T-helper 1 cell treated with Interleukin-12 subunit alpha and Interleukin-12 subunit beta and Interleukin-4 antibody, amounts not matched to agents 30 μg/mL and 1 μg/mL, for 36 hours (primary cell): ENCODE data around the gene AOC1.
"Not testable (repeated sequence)": the region's sequence is repeated elsewhere in the genome, so short reads cannot be mapped to it uniquely, and the experiment has no call there.

Source experiments
- H3K27ac Mint-ChIP-seq: one replicate; pipeline ENCODE4 v1.8.0; 2021; ENCODE audit warnings: mild to moderate bottlenecking, mixed read lengths
- H3K27me3 Mint-ChIP-seq: one replicate; pipeline ENCODE4 v1.8.0; 2021; ENCODE audit warnings: low read depth, mixed read lengths
- H3K36me3 Mint-ChIP-seq: one replicate; pipeline ENCODE4 v1.8.0; 2021; ENCODE audit warnings: low read depth, mixed read lengths
- H3K4me1 Mint-ChIP-seq: one replicate; pipeline ENCODE4 v1.8.0; 2021; ENCODE audit warnings: low read depth, mixed read lengths
- H3K4me3 Mint-ChIP-seq: one replicate; pipeline ENCODE4 v1.8.0; 2021; ENCODE audit warnings: mild to moderate bottlenecking, moderate library complexity, mixed read lengths
- H3K9me3 Mint-ChIP-seq: one replicate; pipeline ENCODE4 v1.8.0; 2021; ENCODE audit warnings: mixed read lengths

AOC1 gene, protein sequence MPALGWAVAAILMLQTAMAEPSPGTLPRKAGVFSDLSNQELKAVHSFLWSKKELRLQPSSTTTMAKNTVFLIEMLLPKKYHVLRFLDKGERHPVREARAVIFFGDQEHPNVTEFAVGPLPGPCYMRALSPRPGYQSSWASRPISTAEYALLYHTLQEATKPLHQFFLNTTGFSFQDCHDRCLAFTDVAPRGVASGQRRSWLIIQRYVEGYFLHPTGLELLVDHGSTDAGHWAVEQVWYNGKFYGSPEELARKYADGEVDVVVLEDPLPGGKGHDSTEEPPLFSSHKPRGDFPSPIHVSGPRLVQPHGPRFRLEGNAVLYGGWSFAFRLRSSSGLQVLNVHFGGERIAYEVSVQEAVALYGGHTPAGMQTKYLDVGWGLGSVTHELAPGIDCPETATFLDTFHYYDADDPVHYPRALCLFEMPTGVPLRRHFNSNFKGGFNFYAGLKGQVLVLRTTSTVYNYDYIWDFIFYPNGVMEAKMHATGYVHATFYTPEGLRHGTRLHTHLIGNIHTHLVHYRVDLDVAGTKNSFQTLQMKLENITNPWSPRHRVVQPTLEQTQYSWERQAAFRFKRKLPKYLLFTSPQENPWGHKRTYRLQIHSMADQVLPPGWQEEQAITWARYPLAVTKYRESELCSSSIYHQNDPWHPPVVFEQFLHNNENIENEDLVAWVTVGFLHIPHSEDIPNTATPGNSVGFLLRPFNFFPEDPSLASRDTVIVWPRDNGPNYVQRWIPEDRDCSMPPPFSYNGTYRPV

DNA sequence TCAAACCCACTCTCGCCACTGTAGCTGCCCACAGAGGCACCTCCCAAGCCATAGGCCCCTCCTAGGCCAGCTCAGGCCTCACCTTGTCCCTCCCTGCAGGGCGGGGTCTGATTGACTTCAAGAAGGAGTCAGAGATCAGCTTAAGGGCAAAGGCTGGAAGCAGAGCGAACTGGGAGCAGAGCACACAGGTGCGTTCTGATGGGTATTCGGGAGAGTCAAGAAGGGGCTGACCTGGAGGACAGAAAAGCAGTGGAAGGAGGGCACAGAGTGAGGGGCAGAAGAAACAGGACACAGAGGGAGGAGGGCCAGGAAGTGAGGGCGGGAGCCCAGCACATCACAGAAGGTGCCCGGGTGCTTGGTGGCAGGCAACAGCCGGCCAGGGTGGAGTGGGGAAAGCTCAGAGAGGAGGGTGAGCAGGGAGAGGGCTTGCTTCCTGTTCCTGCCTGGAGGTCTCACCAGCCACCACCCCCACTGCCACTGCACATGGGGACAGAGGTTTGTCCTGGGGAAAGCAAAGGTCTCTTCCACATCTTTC is at the start of gene AOC1:
Gene AOC1, plus strand, starts transcription at position 147 of the 535 bp plus-strand sequence. CDS start 3,954 bp downstream, outside the sequence.
- no peak within 1 kb of the TSS for H3K4me3 Mint-ChIP-seq
- H3K36me3 Mint-ChIP-seq, result no peaks in the 10 kb centered on the region
- H3K4me1 Mint-ChIP-seq, result no peaks in the 10 kb centered on the region
- H3K27ac Mint-ChIP-seq, result no peak within 1 kb of the TSS
- H3K27me3 Mint-ChIP-seq, result peaks cover 15% of the 10 kb centered on the region
- H3K9me3 Mint-ChIP-seq, result no peaks in the 10 kb centered on the region

DNA sequence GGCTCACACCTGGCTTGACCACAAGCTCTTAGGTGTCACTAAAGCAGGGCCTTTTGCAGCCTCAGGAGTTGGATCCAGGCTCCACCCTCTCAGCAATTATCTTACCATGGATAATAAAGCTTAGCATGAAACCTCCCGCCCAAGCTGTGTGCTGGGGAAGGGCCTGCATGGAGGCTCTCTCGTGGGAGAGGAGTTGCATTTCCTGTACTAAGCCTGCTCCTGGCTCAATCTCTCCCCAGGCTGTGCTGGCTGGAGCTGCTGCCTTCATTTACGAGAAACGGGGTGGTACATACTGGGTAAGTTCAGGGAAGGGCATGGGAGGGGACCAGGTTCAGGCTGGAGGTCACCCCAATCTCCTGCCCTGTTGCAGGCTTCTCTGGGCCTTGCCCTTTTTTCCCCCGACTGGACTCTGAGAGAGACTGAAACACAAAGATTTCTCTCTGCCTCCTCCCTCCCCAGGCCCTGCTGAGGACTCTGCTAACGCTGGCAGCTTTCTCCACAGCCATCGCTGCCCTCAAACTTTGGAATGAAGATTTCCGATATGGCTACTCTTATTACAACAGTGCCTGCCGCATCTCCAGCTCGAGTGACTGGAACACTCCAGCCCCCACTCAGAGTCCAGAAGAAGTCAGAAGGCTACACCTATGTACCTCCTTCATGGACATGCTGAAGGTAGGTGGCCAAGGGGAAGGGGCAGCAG is 49.0 kb upstream of the AOC1 start:
- H3K9me3 Mint-ChIP-seq, result no peaks in the 10 kb centered on the region
- H3K4me3 Mint-ChIP-seq, result no peak overlapping the region
- peaks cover 1% of the 10 kb centered on the region for H3K4me1 Mint-ChIP-seq
- H3K27ac Mint-ChIP-seq, result no peak overlapping the region
- H3K36me3 Mint-ChIP-seq, result peaks cover 4% of the 10 kb centered on the region
- H3K27me3 Mint-ChIP-seq, result peaks cover 44% of the 10 kb centered on the region

DNA sequence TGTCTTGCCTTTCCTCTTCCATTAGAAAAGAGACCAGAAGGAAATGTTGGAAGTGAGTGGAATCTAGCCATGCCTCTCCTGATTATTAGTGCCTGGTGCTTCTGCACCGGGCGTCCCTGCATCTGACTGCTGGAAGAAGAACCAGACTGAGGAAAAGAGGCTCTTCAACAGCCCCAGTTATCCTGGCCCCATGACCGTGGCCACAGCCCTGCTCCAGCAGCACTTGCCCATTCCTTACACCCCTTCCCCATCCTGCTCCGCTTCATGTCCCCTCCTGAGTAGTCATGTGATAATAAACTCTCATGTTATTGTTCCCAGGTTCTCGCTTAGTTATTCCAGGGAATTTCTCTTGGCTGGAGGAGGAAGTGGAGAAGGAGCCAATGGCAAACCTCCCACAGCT is 47.5 kb upstream of the AOC1 start:
- peaks cover 4% of the 10 kb centered on the region for H3K36me3 Mint-ChIP-seq
- no peak overlapping the region for H3K27ac Mint-ChIP-seq
- H3K9me3 Mint-ChIP-seq, result no peaks in the 10 kb centered on the region
- no peak overlapping the region for H3K4me3 Mint-ChIP-seq
- peaks cover 42% of the 10 kb centered on the region for H3K27me3 Mint-ChIP-seq
- H3K4me1 Mint-ChIP-seq, result peaks cover 1% of the 10 kb centered on the region

DNA sequence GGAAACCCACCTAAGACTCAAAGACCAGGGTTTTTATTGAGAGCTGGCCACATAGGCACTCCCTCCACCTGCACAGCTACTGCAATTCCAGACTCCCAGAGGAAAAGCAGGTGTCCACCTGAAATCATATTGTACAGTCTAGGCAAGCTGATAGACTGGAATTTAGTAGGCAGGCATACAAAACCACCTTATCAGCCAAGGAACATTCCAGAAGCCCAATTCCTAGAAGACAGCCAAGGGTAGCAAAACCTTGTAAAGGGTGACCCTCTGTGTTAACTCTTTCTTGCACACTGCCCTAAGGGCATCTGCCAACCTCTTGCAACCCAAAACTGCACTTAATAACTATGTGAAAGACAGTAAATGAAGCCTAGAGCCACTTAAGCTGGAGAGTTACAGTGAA is 46.5 kb upstream of the AOC1 start:
- H3K36me3 Mint-ChIP-seq, result peaks cover 4% of the 10 kb centered on the region
- H3K4me3 Mint-ChIP-seq, result no peak overlapping the region
- no peaks in the 10 kb centered on the region for H3K9me3 Mint-ChIP-seq
- no peak overlapping the region for H3K27ac Mint-ChIP-seq
- peaks cover 1% of the 10 kb centered on the region for H3K4me1 Mint-ChIP-seq
- H3K27me3 Mint-ChIP-seq, result peaks cover 53% of the 10 kb centered on the region

DNA sequence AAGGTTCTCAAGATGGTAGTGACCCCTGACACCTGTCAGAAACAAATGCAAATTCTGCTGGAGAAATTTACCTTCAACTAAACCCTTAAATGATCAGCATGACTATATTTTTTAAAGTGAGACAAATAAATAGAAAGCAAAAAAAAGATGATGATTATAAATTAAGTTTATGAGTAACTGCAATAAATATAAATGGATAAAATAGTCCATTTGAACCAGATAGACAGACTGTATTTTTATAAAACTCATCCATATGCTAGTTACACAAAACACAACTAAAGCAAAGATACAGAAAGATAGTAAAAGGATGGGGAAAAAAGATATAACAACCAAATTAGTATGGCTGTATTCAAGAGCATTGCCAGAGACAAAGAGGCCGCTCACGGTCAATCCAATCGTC is 45.9 kb upstream of the AOC1 start:
- peaks cover 1% of the 10 kb centered on the region for H3K4me1 Mint-ChIP-seq
- no peaks in the 10 kb centered on the region for H3K9me3 Mint-ChIP-seq
- H3K27ac Mint-ChIP-seq, result no peak overlapping the region
- no peak overlapping the region for H3K4me3 Mint-ChIP-seq
- H3K36me3 Mint-ChIP-seq, result peaks cover 4% of the 10 kb centered on the region
- peaks cover 53% of the 10 kb centered on the region for H3K27me3 Mint-ChIP-seq

DNA sequence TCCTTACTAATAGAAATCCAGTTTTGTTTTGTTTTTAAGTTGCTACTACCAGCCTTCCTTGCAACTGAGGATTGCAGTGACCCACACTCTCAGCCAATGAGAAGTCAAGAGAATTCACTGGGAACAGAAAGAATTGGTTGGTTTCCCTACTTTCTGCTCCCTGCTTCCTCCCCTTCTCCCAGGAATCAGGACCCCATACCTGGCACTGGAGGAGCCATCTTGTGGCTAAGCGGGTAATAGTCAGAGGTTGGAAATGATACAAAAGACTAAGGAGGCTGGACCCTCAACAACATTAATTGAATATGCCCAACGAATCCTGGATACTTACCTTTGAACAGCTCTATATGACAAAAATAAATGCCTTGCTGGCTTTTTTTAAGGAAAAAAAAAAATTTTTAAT is 45.5 kb upstream of the AOC1 start:
- no peak overlapping the region for H3K4me3 Mint-ChIP-seq
- H3K27me3 Mint-ChIP-seq, result peaks cover 53% of the 10 kb centered on the region
- no peaks in the 10 kb centered on the region for H3K9me3 Mint-ChIP-seq
- H3K36me3 Mint-ChIP-seq, result peaks cover 1% of the 10 kb centered on the region
- peaks cover under 1% of the 10 kb centered on the region for H3K4me1 Mint-ChIP-seq
- H3K27ac Mint-ChIP-seq, result no peak overlapping the region

DNA sequence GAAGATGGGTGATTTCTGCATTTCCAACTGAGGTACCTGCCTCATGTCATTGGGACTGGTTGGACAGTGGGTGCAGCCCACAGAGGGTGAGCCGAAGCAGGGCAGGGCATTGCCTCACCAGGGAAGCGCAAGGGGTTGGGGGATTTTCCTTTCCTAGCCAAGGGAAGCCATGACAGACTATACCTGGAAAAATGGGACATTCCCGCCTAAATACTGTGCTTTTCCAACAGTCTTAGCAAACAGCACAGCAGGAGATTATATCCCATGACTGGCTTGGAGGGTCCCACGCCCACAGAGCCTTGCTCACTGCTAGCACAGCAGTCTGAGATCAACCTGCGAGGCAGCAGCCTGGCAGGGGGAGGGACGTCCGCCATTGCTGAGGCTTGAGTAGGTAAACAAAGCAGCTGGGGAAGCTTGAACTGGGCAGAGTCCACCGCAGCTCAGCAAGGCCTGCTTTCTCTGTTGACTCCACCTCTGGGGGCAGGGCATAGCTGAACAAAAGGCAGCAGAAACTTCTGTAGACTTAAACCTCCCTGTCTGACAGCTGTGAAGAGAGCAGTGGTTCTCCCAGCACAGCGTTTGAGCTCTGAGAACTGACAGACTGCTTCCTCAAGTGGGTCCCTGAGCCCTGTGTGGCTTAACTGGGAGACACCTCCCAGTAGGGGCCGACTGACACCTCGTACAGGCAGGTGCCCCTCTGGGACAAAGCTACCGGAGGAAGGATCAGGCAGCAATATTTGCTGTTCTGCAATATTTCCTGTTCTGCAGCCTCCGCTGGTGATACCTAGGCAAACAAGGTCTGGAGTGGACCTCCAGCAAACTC is 44.5 kb upstream of the AOC1 start:
- H3K4me3 Mint-ChIP-seq, H3K36me3 Mint-ChIP-seq, H3K27ac Mint-ChIP-seq, H3K9me3 Mint-ChIP-seq, H3K4me1 Mint-ChIP-seq: not testable (repeated sequence)
- peaks cover 49% of the 10 kb centered on the region for H3K27me3 Mint-ChIP-seq

DNA sequence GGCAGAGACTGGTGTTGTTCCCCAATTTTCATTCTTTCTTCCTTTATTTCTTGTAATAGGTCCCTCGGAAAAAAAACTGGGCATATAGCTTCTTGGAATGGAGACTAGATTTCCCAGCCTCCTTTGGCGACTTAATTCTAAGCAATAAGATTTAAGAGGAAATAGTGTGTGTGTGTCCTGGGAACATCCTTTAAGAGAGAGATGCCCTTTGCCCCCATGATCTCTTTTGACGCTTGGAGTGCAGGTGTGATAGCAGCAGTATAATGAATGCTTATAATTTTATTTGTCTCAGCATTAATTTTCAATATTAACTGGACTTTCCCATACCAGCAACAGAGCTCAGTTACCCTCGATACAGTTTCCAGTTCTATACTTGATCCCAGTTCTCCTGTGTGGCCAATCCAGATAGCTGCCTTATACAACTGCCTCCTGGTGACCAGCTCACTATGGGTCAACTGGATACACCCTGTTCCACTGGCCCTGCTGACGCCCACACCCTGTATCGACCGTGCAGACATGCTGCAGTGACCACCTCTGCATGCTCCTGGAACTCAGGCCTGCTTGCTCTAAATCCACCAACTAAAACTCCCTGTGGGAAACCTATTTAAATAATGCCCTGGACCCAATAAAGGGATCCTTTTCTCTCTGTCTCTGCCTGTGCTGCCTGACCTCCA is 37.9 kb upstream of the AOC1 start:
- Mint-ChIP-seq H3K4me1 (no peaks in the 10 kb centered on the region), H3K36me3 (no peaks in the 10 kb centered on the region), H3K4me3 (no peak overlapping the region), H3K9me3 (peaks cover 13% of the 10 kb centered on the region), H3K27me3 (peaks cover 61% of the 10 kb centered on the region), H3K27ac (no peak overlapping the region)

DNA sequence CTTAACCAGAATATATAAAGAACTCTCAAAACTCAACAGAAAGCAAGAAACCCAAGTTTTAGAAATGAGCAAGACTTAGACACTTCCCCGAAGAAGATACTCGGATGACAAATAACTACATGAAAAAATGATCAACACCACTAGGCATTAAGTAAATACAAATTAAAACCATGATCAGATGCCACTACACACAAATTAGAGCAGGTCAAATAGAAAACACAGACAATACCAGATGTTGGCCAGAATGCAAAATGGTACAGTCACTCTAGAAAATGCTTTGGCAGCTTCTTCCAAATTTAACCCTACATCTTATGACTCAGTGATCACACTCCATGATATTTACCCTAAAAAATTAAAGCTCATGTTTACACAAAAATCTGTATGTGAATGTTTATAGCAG is 33.3 kb upstream of the AOC1 start:
- Mint-ChIP-seq H3K4me3 (no peak overlapping the region), H3K9me3 (peaks cover 13% of the 10 kb centered on the region), H3K27ac (no peak overlapping the region), H3K27me3 (peaks cover 53% of the 10 kb centered on the region), H3K36me3 (no peaks in the 10 kb centered on the region), H3K4me1 (no peaks in the 10 kb centered on the region)

DNA sequence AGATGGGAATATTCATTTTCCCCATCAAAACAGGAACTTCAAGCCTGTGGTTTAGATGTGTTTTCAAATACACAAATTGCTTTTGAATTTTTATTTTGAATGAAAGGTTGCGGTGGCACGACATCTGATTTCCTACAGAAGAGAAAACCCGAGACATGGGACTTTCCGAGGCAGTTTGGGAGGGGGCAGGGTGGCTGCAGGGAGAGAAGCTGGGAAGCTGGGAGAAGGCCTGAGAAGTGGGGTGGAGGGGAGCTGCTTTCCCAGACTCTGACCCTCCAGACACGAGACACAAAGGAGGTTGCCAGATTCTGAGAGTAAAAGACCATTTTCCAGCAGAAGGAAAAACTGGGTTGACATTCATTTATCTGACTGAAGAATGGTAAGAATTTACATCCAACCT is 32.2 kb upstream of the AOC1 start:
- Mint-ChIP-seq H3K27me3 (peaks cover 53% of the 10 kb centered on the region), H3K27ac (no peak overlapping the region), H3K4me1 (no peaks in the 10 kb centered on the region), H3K4me3 (no peak overlapping the region), H3K36me3 (no peaks in the 10 kb centered on the region), H3K9me3 (peaks cover 13% of the 10 kb centered on the region)

DNA sequence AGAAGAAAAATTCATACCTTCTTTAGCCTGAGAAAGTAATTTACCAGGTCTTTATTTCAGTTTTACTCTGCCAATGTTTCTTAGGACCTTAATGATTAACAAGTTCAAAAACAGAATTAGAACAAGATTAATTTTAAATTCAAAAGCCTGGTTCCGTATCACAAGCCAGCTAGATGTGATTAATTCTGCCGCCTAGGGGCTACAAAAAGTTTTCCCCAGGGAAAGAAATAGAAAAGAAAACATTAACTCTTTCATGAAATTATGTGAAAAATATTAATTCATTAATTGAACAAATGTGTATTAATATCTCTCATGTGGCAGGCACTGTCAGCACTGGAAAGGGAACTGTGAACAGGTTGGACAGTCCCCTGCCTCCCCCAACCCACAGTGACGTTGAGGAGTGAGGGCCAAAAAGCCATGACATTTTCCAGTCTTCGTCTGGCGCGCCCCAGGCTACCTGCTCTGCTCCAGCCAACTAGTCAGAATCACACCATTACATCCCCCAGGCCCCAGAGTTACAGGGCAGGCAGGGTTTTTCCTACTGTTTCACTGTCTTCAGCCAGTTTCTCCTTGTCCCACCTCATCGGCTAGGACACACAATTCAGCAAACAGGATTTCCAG is 31.6 kb upstream of the AOC1 start:
- no peak overlapping the region for H3K27ac Mint-ChIP-seq
- no peak overlapping the region for H3K4me3 Mint-ChIP-seq
- no peaks in the 10 kb centered on the region for H3K36me3 Mint-ChIP-seq
- peaks cover 54% of the 10 kb centered on the region for H3K27me3 Mint-ChIP-seq
- peaks cover 11% of the 10 kb centered on the region for H3K9me3 Mint-ChIP-seq
- H3K4me1 Mint-ChIP-seq, result no peaks in the 10 kb centered on the region

DNA sequence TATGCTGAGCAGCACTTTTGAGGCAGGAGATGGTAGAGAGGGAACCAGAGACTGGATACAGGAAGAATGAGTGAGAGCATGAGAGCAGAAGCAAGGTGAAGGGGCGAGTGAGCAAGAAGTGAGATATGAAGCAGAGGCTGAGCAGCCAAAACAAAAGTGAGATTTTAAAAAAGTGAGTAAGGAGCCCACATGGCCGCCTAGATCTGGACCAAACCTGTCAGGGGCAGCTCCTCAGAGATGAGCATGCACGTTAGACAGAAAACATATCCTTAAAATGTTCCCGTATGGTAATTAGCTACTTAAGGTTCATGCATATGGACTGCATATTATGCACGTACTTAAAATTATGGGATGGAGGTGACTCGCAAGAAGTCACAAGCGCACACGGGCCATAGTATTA is 29.3 kb upstream of the AOC1 start:
- Mint-ChIP-seq H3K27ac (no peak overlapping the region), H3K27me3 (peaks cover 51% of the 10 kb centered on the region), H3K4me3 (no peak overlapping the region), H3K4me1 (no peaks in the 10 kb centered on the region), H3K9me3 (no peaks in the 10 kb centered on the region), H3K36me3 (no peaks in the 10 kb centered on the region)

DNA sequence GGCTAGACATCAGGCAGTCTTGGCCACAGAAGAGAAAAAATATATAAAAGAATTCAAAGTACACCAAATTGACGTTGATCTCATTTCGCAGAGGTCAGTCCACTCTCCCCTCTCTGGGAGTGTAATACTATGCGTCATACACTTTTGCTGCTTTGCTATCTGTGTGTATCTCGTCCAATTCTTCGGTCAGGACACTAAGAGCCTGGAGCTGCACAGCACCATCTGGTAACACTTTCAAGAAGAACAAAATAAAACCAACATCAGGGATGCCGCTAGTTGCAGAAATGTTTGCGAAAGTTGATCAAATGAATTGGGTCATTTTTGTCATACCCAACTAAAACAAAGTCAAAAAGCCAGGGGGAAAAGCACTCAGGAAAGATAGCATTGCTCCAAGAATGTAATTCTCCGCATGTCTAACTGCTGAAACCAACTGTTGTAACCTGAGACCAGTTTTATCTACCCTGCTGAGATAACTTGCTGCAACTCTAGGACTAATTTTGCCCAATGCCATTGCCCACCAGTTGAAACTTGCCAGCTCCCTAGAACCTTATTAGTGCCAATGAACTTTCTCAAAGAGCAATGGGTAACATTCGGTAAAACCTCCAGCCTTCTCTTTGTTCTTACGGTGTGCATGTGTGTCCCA is 28.7 kb upstream of the AOC1 start:
- no peaks in the 10 kb centered on the region for H3K4me1 Mint-ChIP-seq
- no peak overlapping the region for H3K4me3 Mint-ChIP-seq
- no peak overlapping the region for H3K27ac Mint-ChIP-seq
- H3K9me3 Mint-ChIP-seq, result no peaks in the 10 kb centered on the region
- H3K36me3 Mint-ChIP-seq, result no peaks in the 10 kb centered on the region
- H3K27me3 Mint-ChIP-seq, result peaks cover 51% of the 10 kb centered on the region
